AML-193 (cell line): Measurements from ENCODE around the gene PUS7L.
"Not testable (repeated sequence)": the region's sequence is repeated elsewhere in the genome, so short reads cannot be mapped to it uniquely, and the experiment has no call there.

Experiments used
- DNase-seq, 2 experiments: peaks; one replicate each; lab custom pipeline; 2025; lab: John Stamatoyannopoulos, UW

The PUS7L gene

GRCh38 chr12:43758728-43759563 lies at the start of gene PUS7L, which contains the start of gene IRAK4:
TSS of gene PUS7L (minus strand) at chr12:43758790. CDS start at chr12:43755245, 3,545 bp downstream.
TSS of gene IRAK4 (plus strand) at chr12:43758951. CDS start at chr12:43768112, 9,161 bp downstream.
- peak; percentile 90 to 91 for DNase-seq

GRCh38 chr12:43807386-43807785 lies 48.8 kb upstream of the PUS7L start:
- no peak for DNase-seq

- DNase-seq = no peak
Observed at GRCh38 chr12:43806737-43807072, 48.1 kb upstream of the PUS7L start.

- DNase-seq = peak; percentile 64
Observed at GRCh38 chr12:43805860-43806736, 47.5 kb upstream of the PUS7L start, which contains the start of gene TWF1. TSS of gene TWF1 (minus strand) at chr12:43806317. CDS start at chr12:43806245, 72 bp downstream.

DNA sequence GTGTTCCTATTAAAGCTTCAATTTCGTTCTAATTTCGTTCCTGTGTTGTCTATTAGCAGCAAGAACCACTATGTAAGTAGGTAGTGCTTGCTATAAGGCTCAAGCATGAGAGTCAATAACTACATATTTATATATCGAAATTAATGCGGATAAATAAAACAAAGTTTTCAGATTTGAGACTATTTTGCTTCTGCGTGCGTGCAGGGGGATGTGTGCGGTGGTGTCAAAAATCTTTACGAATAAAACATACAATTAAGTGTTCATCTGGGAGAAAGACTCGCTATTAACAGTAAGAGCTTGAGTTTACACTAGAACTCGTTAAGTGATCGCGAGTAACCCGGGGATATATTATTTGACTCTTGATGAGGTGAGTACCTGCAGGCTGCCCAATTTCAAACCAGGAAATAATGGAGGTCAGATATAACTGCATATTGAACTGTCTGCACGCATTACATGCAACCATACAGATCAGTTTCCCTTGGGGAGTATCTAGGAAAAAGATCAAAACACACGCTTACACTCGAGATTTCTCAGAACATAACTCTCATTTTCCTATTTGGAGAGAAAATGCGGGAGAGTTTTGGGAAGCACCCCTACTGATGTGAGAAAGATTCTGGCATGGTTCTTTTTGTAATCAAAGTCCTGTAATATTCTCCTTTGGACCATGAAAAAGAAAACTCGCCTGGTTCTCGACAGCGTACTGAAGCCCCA lies 46.7 kb upstream of the PUS7L start:
- peak in 1 of 2 experiments; percentile 15 for DNase-seq

DNA sequence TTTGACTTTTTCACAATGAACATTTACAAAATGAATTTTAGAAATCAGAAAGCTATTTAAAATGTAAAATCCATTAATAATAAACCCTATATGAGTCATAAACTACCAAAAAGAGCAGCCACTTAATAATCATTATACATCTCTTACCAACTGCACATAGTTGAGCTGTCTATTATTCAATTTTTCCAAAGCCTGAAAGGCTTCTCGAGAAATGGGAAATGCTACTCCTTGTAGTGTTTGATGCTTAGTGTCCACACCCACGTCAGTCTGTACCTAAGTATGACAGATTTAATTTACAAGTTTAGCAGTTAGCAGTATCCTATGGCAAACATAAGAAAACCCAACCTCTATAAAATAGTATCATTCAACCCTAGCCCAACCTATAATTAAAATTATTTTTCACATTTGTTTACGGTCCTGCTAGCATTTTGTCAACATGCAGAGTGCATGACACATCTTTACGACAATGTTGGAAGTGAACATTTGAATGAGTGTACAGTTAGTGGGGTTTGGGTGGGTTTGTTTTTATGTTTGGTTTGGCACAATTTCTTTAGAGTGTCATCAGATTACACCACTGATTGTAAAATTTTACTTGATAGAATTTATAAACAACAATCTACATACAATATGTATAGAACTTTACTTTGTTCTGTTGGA lies 39.1 kb upstream of the PUS7L start:
- no peak for DNase-seq

- no peak for DNase-seq
Observed at GRCh38 chr12:43795716-43796280, 37.2 kb upstream of the PUS7L start.

GRCh38 chr12:43789941-43790340 lies 31.4 kb upstream of the PUS7L start:
- DNase-seq = no peak

- no peak for DNase-seq
Observed at GRCh38 chr12:43786899-43787693, 28.5 kb upstream of the PUS7L start.

GRCh38 chr12:43776498-43776897 lies 17.9 kb upstream of the PUS7L start:
- DNase-seq = peak; percentile 43 to 44

DNA sequence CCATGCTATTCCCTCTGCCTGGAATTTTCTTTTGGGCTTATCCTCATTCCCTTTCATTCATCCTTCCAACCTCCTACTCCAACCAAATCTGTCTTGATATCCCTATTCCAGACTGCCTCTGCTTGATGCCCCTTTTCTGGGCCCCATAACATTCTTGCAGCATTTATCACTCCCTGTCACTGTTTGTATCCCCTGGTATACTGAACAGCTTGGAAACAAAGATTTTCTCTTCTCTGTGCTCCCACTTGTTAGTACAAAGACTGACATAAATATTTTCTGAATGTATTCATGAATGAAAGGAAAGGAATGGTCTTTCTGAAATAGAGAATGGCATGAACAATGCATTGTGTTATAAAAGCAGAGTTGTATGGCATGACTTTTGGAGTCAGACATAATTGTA lies 7.7 kb upstream of the PUS7L start:
- no peak for DNase-seq

- DNase-seq = no peak
Observed at GRCh38 chr12:43764528-43764927, 5.9 kb upstream of the PUS7L start.

DNA sequence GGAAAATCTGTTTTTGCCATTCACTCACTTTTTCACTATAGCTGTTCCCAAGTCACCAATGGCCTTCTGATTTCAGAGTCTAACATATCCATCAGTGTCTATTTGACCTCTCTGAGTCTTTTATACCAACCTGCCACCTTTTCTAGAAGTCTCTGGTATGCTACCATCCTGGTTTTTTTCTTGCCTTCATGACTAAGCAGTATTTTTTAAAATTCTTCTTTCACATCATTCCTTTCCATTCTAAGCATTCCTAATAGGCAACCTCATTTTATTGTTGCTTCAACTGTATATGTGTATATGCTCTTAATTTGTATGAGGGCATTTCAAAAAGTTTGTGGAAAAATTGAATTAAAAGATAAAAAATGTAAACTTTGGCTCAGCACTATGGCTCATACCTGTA lies 5.2 kb upstream of the PUS7L start:
- no peak for DNase-seq

- peak; percentile 5 to 8 for DNase-seq
Observed at GRCh38 chr12:43762596-43762995, 4.0 kb upstream of the PUS7L start.

DNA sequence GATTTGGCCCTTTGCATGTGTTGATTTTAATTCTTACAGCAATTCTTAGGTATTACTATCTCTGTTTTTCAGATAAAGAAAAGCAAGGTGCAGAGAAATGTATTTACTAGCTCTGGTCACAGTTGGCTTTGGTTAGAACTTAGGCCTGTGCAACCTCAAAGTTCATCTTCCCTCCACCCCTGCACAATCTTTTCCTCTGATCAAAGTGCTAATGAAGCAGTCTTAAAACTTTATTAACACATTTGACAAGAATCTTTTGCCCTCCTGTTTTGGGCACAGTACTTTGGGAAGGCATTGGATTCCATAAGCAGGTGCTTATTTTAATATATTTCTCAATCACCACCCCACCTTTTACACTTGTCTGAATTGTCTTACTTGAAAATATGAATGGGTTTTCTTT lies 2.9 kb upstream of the PUS7L start:
- no peak for DNase-seq

- no peak for DNase-seq
Observed at GRCh38 chr12:43760396-43760795, 1.8 kb upstream of the PUS7L start.

DNA sequence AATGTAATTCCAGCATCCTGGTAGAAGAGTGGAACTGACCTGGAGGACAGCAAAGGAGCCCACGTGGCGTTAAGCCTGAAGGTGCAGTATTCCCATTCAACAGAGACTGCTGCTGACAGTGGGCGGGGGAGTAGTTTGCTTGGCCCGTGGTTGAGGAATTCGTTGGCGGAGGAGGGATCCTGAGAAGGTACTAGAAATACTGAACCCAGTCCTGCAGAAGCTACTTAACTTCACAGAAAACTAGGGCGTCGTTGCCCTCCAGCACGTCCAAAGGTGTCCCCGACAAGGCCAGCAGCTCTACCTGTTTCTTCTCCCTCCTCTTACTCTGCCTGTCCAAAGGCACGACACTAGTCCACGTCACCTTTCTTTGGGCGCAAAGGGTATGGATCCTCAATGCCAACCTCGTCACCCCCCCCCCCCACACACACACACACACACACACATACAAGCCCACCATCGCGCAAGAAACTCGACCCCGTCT lies 303 bp downstream of the PUS7L start:
- no peak for DNase-seq

DNA sequence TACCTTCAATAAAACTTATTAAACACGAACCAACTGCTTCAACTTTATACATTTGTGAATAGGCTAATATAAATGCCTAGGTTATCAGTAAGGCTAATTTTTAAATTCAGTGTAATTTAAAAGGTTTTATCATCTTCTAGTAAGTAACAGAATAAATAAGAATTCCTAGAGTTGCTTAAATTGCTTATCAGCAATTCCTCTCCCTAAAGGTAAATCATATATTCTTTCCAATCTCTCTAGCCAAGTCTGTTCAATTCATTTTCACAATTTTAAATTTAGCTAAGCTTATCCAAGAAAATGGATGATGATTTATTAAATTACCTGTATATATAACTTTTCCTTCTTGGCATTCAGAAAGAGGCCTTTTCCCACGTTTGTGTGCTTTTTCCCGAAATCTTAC lies 4.6 kb downstream of the PUS7L start:
- DNase-seq = no peak

GRCh38 chr12:43751360-43751759 lies 7.2 kb downstream of the PUS7L start:
- not testable (repeated sequence) for DNase-seq

DNA sequence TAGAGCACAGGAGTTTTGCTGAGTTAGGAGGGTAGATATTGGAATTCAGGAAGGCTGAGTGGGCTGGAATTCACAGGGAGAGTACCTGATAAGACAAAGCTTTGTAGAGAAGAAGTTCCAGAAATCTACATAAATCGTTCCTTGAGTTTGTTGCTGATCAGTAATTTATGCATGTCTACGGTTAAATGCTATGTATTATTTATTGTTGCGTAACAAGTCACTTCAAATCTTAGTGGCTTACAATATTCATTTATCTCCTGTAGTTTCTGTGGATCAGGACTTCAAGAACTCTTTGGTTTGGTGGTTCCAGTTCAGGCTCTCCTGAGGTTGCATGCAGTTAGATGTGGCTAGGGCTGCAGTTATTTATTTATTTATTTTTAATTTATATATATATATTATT lies 7.8 kb downstream of the PUS7L start:
- DNase-seq = no peak
